NCI-H2196 treated with DMSO at 0.1 percent for 48 hours (cell line): ENCODE results near the gene TPSB2.
"Not testable (repeated sequence)": the region's sequence is repeated elsewhere in the genome, so short reads cannot be mapped to it uniquely, and the experiment has no call there.

Experiments
- DNase-seq: peaks from one replicate; lab custom pipeline; 2025; ENCODE audit not compliant: unreplicated experiment; lab: John Stamatoyannopoulos, UW

The TPSB2 gene

GRCh38 chr16:1185460-1186207 is 44.4 kb downstream of the TPSB2 start:
- not testable (repeated sequence) for DNase-seq

GRCh38 chr16:1184980-1185379 is 45.0 kb downstream of the TPSB2 start:
- no peak for DNase-seq

- DNase-seq, result peak; percentile 5
Observed at GRCh38 chr16:1184156-1184868, 45.7 kb downstream of the TPSB2 start.

- peak; percentile 24 for DNase-seq
Observed at GRCh38 chr16:1182950-1183907, 46.8 kb downstream of the TPSB2 start.

GRCh38 chr16:1182316-1182671 is 47.7 kb downstream of the TPSB2 start:
- peak; percentile 20 for DNase-seq

GRCh38 chr16:1181404-1182315 is 48.3 kb downstream of the TPSB2 start:
- no peak for DNase-seq

GRCh38 chr16:1180549-1181403 is 49.2 kb downstream of the TPSB2 start:
- no peak for DNase-seq
